HepG2 (cell line): Measurements from ENCODE around the gene MAPK4. TPM values are rescaled to one million over a fixed set of nuclear protein-coding genes. Genes with fewer than 3 reads are reported as not detected.

Experiments
- ATAC-seq: fragments of 200-7000 bp; cut with Tn5 transposase; 3 replicates; pipeline ENCODE4 v1.9.1; 2020; ENCODE audit warnings: mild to moderate bottlenecking, moderate library complexity
- BruUV-seq: library from RNA; stranded (reverse); fragments of 400-500 nt; replicated peaks from 2 replicates; lab custom pipeline; 2021; lab: Mats Ljungman, UMichigan
- CTCF ChIA-PET: fragments of 300-600 bp; formaldehyde crosslinking; extraction: SDS; loops from one replicate; lab custom pipeline; 2021; ENCODE audit warnings: low total read pairs, inconsistent platforms, low intra/inter-chr PET ratio; lab: Yijun Ruan, JAX
- POLR2A ChIA-PET: fragments of 350-600 bp; sonication (Branson Sonifier 250); formaldehyde crosslinking; loops from one replicate; lab custom pipeline; 2020; ENCODE audit warnings: antibody characterized with exemption, inconsistent platforms; lab: Yijun Ruan, JAX
- DNase-seq: peaks from one replicate; pipeline ENCODE4 v3.0.0-alpha.2; 2015; ENCODE audit warnings: low spot score
- FAIRE-seq: peaks from 3 replicates; lab custom pipeline; 2011; peaks lifted over from hg19 to GRCh38; lab: Jason Lieb, UNC
- H2AFZ ChIP-seq: one replicate; pipeline ENCODE4 v1.6.1; 2011; ENCODE audit warnings: low read length, inconsistent platforms
- H3K27ac ChIP-seq: fragments of 300-600 bp; 3 replicates; pipeline ENCODE4 v1.8.0; 2011; ENCODE audit warnings: mixed run types, mild to moderate bottlenecking, mixed read lengths, low read length, inconsistent platforms; ENCODE audit not compliant: insufficient read depth; ENCODE audit errors: extremely low read length
- H3K27me3 ChIP-seq, 2 experiments: fragments of 200-600 bp in 1 of 2; 2 replicates in 1 of 2; 3 replicates in 1 of 2; pipeline versions ENCODE4 v1.6.0 to v1.8.0; 2011; ENCODE audit warnings: low read length in 2 of 2, mild to moderate bottlenecking in 2 of 2, moderate library complexity in 2 of 2, inconsistent platforms in 1 of 2; ENCODE audit not compliant: insufficient read depth in 2 of 2, control insufficient read depth in 1 of 2
- H3K36me3 ChIP-seq, 2 experiments: fragments of 200-600 bp in 1 of 2; replicated peaks in 1 of 2; 2 replicates in 1 of 2; 3 replicates in 1 of 2; pipeline versions ENCODE4 v1.5.1 to v1.8.0; 2011; ENCODE audit warnings: low read length in 2 of 2, inconsistent platforms in 1 of 2; ENCODE audit not compliant: insufficient read depth in 2 of 2, control insufficient read depth in 1 of 2
- H3K4me1 ChIP-seq: 2 replicates; pipeline ENCODE4 v1.5.1; 2012; ENCODE audit warnings: low read length, inconsistent platforms; ENCODE audit not compliant: insufficient read depth
- H3K4me2 ChIP-seq: 2 replicates; pipeline ENCODE4 v1.6.0; 2011; ENCODE audit warnings: low read depth, low read length, inconsistent platforms
- H3K4me3 ChIP-seq, 3 experiments: fragments of 200-600 bp in 1 of 3; sonication (generic), shearing (Covaris generic) in 1 of 3; replicated peaks in 1 of 3; 2 replicates each; pipeline ENCODE4 v1.5.1; 2011 to 2016; ENCODE audit warnings: low read length in 3 of 3, inconsistent platforms in 2 of 3, low read depth in 2 of 3, mild to moderate bottlenecking in 2 of 3, control low read depth in 1 of 3, mixed read lengths in 1 of 3; ENCODE audit not compliant: insufficient read depth in 1 of 3
- H3K79me2 ChIP-seq: one replicate; pipeline ENCODE4 v1.6.1; 2011; ENCODE audit warnings: low read length, inconsistent platforms; ENCODE audit not compliant: insufficient read depth
- H3K9ac ChIP-seq: 2 replicates; pipeline ENCODE4 v1.6.0; 2011; ENCODE audit warnings: mild to moderate bottlenecking, low read depth, low read length, inconsistent platforms; ENCODE audit not compliant: insufficient read depth
- H3K9me3 ChIP-seq: 2 replicates; pipeline ENCODE4 v1.5.1; 2012; ENCODE audit warnings: mild to moderate bottlenecking, low read length
- H4K20me1 ChIP-seq: 2 replicates; pipeline ENCODE4 v1.6.0; 2011; ENCODE audit warnings: inconsistent platforms, mild to moderate bottlenecking, low read length, moderate library complexity; ENCODE audit not compliant: insufficient read depth
- FOSL1 ChIP-seq: sonication (generic); formaldehyde crosslinking; IDR thresholded peaks from 2 replicates; pipeline ENCODE4 v1.9.0; 2021; ENCODE audit warnings: missing genetic modification reagents, borderline replicate concordance
- KAT8 ChIP-seq: IDR thresholded peaks from 2 replicates; pipeline ENCODE4 v1.6.1; 2016; ENCODE audit warnings: missing genetic modification reagents, missing compliant biosample characterization
- KDM1A ChIP-seq: IDR thresholded peaks from 2 replicates; pipeline ENCODE4 v1.6.1; 2016; ENCODE audit warnings: missing compliant biosample characterization
- MAF1 ChIP-seq: sonication (generic); formaldehyde crosslinking; IDR thresholded peaks from 2 replicates; pipeline ENCODE4 v1.5.0; 2020; ENCODE audit warnings: missing genetic modification reagents, borderline replicate concordance
- RBFOX2 ChIP-seq: fragments of 200-400 bp; formaldehyde crosslinking; IDR thresholded peaks from 2 replicates; pipeline ENCODE4 v1.6.1; 2017; ENCODE audit warnings: low read depth, mild to moderate bottlenecking, low read length
- RFXAP ChIP-seq: sonication (generic); formaldehyde crosslinking; IDR thresholded peaks from 2 replicates; pipeline ENCODE4 v1.4.0; 2020; ENCODE audit warnings: missing genetic modification reagents, borderline replicate concordance
- SRSF4 ChIP-seq: fragments of 200-400 bp; formaldehyde crosslinking; IDR thresholded peaks from one replicate; pipeline ENCODE4 v1.6.1; 2018; ENCODE audit warnings: mild to moderate bottlenecking, low read depth, low read length, moderate library complexity; ENCODE audit not compliant: poor library complexity, severe bottlenecking
- TBX2 ChIP-seq: sonication (generic); formaldehyde crosslinking; IDR thresholded peaks from 2 replicates; pipeline ENCODE4 v1.5.0; 2020; ENCODE audit warnings: missing genetic modification reagents, mild to moderate bottlenecking, borderline replicate concordance
- ZBTB42 ChIP-seq: sonication (generic); formaldehyde crosslinking; IDR thresholded peaks from 2 replicates; pipeline ENCODE4 v1.5.0; 2020; ENCODE audit warnings: mild to moderate bottlenecking, missing genetic modification reagents
- ZKSCAN5 ChIP-seq: sonication (generic); formaldehyde crosslinking; IDR thresholded peaks from 2 replicates; pipeline ENCODE4 v1.5.1; 2020; ENCODE audit warnings: mild to moderate bottlenecking, missing genetic modification reagents
- ZNF441 ChIP-seq: sonication (generic); formaldehyde crosslinking; IDR thresholded peaks from 2 replicates; pipeline ENCODE4 v1.7.0; 2021; ENCODE audit warnings: missing genetic modification reagents, borderline replicate concordance
- ZNF768 ChIP-seq: sonication (generic); formaldehyde crosslinking; IDR thresholded peaks from 2 replicates; pipeline ENCODE4 v1.4.0; 2020; ENCODE audit warnings: missing genetic modification reagents
- in situ Hi-C: cut with HindIII; loops from 2 replicates; pipeline ENCODE4 v1.10.0; 2017; ENCODE audit warnings: low pct_unique_long_range_greater_than_20kb; ENCODE audit not compliant: extremely low pct_ligation_motif_present
- intact Hi-C: fragments of 100-400 bp; cut with micrococcal nuclease; formaldehyde crosslinking; loops from one replicate; pipeline ENCODE4 v1.10.0; 2022; ENCODE audit not compliant: unreplicated experiment
- polyA plus RNA-seq, 8 experiments: library from polyadenylated mRNA; depleted of rRNA in 3 of 8; stranded (reverse) in 7 of 8; unstranded in 1 of 8; fragments of >200 nt; fragmentation: Illumina TruSeq in 4 of 8; extraction: Trizol in 4 of 8; gene quantifications; 2 replicates each; pipeline versions ENCODE4 v1.2.1 to v1.2.3, GENCODE V29; 2011 to 2016; ENCODE audit warnings: low read depth in 4 of 8, missing spikeins in 1 of 8, mixed read lengths in 1 of 8; ENCODE audit not compliant: insufficient read depth in 1 of 8
- total RNA-seq, 5 experiments: library from RNA; depleted of rRNA; stranded (reverse); fragments of >200 nt; fragmentation: Illumina TruSeq; extraction: Trizol; gene quantifications; 2 replicates each; pipeline ENCODE4 v1.2.3, GENCODE V29; 2016; ENCODE audit warnings: low read depth in 1 of 5
- TF ChIP-seq, protein P1 (sequence below): sonication (generic); formaldehyde crosslinking; IDR thresholded peaks from 2 replicates; pipeline ENCODE4 v1.8.1; 2023; ENCODE audit warnings: mild to moderate bottlenecking, missing genetic modification reagents, borderline replicate concordance

MAPK4 gene
- total and polyA plus RNA-seq, 2 of the 13 experiments (the other 11 are each of a cell fraction or from before 2014, with no cell fraction given): not detected

DNA sequence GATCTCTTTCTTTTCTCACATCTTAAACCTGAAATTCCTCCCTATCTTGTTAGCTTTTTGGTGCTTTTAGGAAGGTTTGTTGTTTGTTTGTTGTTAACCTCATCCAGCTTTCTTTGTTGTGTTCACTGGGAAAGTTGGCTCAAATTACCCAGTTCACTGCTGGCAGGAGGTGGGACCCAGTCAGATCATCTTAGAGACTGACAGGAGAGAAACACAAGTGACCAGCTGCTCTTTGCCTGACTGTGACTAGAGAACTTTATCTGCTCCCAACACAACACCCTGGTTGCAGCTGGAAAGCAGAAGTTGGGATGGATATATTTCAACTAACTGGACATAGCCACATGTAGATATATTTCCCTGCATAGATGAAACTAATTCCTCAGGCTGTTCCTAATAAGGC, 10.0 kb downstream of the MAPK4 start:
- ATAC-seq (no peak), DNase-seq (no peak), FAIRE-seq (no peak)
- Histone ChIP-seq H3K36me3 (no peaks in the 10 kb centered on the region), H3K4me1 (no peaks in the 10 kb centered on the region), H4K20me1 (no peaks in the 10 kb centered on the region; the same call in 1 of the 2 replicates), H3K9me3 (no peaks in the 10 kb centered on the region), H3K27me3 (0 out of 5 replicates have a peak, but pooled peaks cover 0 to 7% of the 10 kb centered on the region in 2 experiments), H3K79me2 (no peaks in the 10 kb centered on the region), H3K9ac (no peak overlapping the region), H2AFZ (no peak overlapping the region), H3K27ac (no peak overlapping the region), H3K4me2 (no peak overlapping the region)
- ChIA-PET CTCF (no interaction called here), POLR2A (no interaction called here)
- intact Hi-C loops (no loop called here), in situ Hi-C loops (no loop called here)
- no TSS peak for BruUV-seq
- TF ChIP-seq ZNF441 (CRISPR knock-in tag) (no peak), FOSL1 (CRISPR knock-in tag) (no peak), ZKSCAN5 (no peak), SRSF4 (no peak), RFXAP (CRISPR knock-in tag) (no peak), KDM1A (CRISPR knock-in tag) (no peak), TBX2 (CRISPR knock-in tag) (no peak), ZNF768 (CRISPR knock-in tag) (no peak), RBFOX2 (no peak), ZBTB42 (CRISPR knock-in tag) (no peak), KAT8 (CRISPR knock-in tag) (no peak), MAF1 (CRISPR knock-in tag) (no peak)
- TF ChIP-seq, protein P1, sequence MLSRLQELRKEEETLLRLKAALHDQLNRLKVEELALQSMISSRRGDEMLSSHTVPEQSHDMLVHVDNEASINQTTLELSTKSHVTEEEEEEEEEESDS (CRISPR knock-in tag): no peak
- TF ChIP-seq, all 625 proteins: peak for 0
- H3K4me3 ChIP-seq: no peak overlapping the region
